HepG2 (cell line): ENCODE measurements around the gene PRR23E. TPM values are rescaled to one million over a fixed set of nuclear protein-coding genes. Genes with fewer than 3 reads are reported as not detected.

ENCODE experiments used
- ATAC-seq: fragments of 200-7000 bp; cut with Tn5 transposase; 3 replicates; pipeline ENCODE4 v1.9.1; 2020; ENCODE audit warnings: mild to moderate bottlenecking, moderate library complexity
- BruUV-seq: library from RNA; stranded (reverse); fragments of 400-500 nt; replicated peaks from 2 replicates; lab custom pipeline; 2021; lab: Mats Ljungman, UMichigan
- CTCF ChIA-PET: fragments of 300-600 bp; formaldehyde crosslinking; extraction: SDS; loops from one replicate; lab custom pipeline; 2021; ENCODE audit warnings: low total read pairs, inconsistent platforms, low intra/inter-chr PET ratio; lab: Yijun Ruan, JAX
- POLR2A ChIA-PET: fragments of 350-600 bp; sonication (Branson Sonifier 250); formaldehyde crosslinking; loops from one replicate; lab custom pipeline; 2020; ENCODE audit warnings: antibody characterized with exemption, inconsistent platforms; lab: Yijun Ruan, JAX
- DNase-seq: peaks from one replicate; pipeline ENCODE4 v3.0.0-alpha.2; 2015; ENCODE audit warnings: low spot score
- FAIRE-seq: peaks from 3 replicates; lab custom pipeline; 2011; peaks lifted over from hg19 to GRCh38; lab: Jason Lieb, UNC
- H2AFZ ChIP-seq: one replicate; pipeline ENCODE4 v1.6.1; 2011; ENCODE audit warnings: low read length, inconsistent platforms
- H3K27ac ChIP-seq: fragments of 300-600 bp; 3 replicates; pipeline ENCODE4 v1.8.0; 2011; ENCODE audit warnings: mixed run types, mild to moderate bottlenecking, mixed read lengths, low read length, inconsistent platforms; ENCODE audit not compliant: insufficient read depth; ENCODE audit errors: extremely low read length
- H3K27me3 ChIP-seq, 2 experiments: fragments of 200-600 bp in 1 of 2; 2 replicates in 1 of 2; 3 replicates in 1 of 2; pipeline versions ENCODE4 v1.6.0 to v1.8.0; 2011; ENCODE audit warnings: low read length in 2 of 2, mild to moderate bottlenecking in 2 of 2, moderate library complexity in 2 of 2, inconsistent platforms in 1 of 2; ENCODE audit not compliant: insufficient read depth in 2 of 2, control insufficient read depth in 1 of 2
- H3K36me3 ChIP-seq, 2 experiments: fragments of 200-600 bp in 1 of 2; replicated peaks in 1 of 2; 2 replicates in 1 of 2; 3 replicates in 1 of 2; pipeline versions ENCODE4 v1.5.1 to v1.8.0; 2011; ENCODE audit warnings: low read length in 2 of 2, inconsistent platforms in 1 of 2; ENCODE audit not compliant: insufficient read depth in 2 of 2, control insufficient read depth in 1 of 2
- H3K4me1 ChIP-seq: 2 replicates; pipeline ENCODE4 v1.5.1; 2012; ENCODE audit warnings: low read length, inconsistent platforms; ENCODE audit not compliant: insufficient read depth
- H3K4me2 ChIP-seq: 2 replicates; pipeline ENCODE4 v1.6.0; 2011; ENCODE audit warnings: low read depth, low read length, inconsistent platforms
- H3K4me3 ChIP-seq, 3 experiments: fragments of 200-600 bp in 1 of 3; sonication (generic), shearing (Covaris generic) in 1 of 3; replicated peaks in 1 of 3; 2 replicates each; pipeline ENCODE4 v1.5.1; 2011 to 2016; ENCODE audit warnings: low read length in 3 of 3, inconsistent platforms in 2 of 3, low read depth in 2 of 3, mild to moderate bottlenecking in 2 of 3, control low read depth in 1 of 3, mixed read lengths in 1 of 3; ENCODE audit not compliant: insufficient read depth in 1 of 3
- H3K79me2 ChIP-seq: one replicate; pipeline ENCODE4 v1.6.1; 2011; ENCODE audit warnings: low read length, inconsistent platforms; ENCODE audit not compliant: insufficient read depth
- H3K9ac ChIP-seq: 2 replicates; pipeline ENCODE4 v1.6.0; 2011; ENCODE audit warnings: mild to moderate bottlenecking, low read depth, low read length, inconsistent platforms; ENCODE audit not compliant: insufficient read depth
- H3K9me3 ChIP-seq: 2 replicates; pipeline ENCODE4 v1.5.1; 2012; ENCODE audit warnings: mild to moderate bottlenecking, low read length
- H4K20me1 ChIP-seq: 2 replicates; pipeline ENCODE4 v1.6.0; 2011; ENCODE audit warnings: inconsistent platforms, mild to moderate bottlenecking, low read length, moderate library complexity; ENCODE audit not compliant: insufficient read depth
- AHR ChIP-seq: IDR thresholded peaks from 2 replicates; pipeline ENCODE4 v1.6.1; 2018; ENCODE audit warnings: missing genetic modification reagents, missing compliant biosample characterization
- ASH2L ChIP-seq: fragments of 300-600, 200-600 bp; sonication (generic); IDR thresholded peaks from 2 replicates; pipeline ENCODE4 v1.7.0; 2017; ENCODE audit warnings: low read depth, mild to moderate bottlenecking, moderate library complexity, mixed read lengths, low read length; ENCODE audit not compliant: insufficient read length
- BCL6 ChIP-seq: IDR thresholded peaks from 2 replicates; pipeline ENCODE4 v1.6.1; 2016; ENCODE audit warnings: missing genetic modification reagents, missing compliant biosample characterization
- DMTF1 ChIP-seq: sonication (generic); formaldehyde crosslinking; IDR thresholded peaks from 2 replicates; pipeline ENCODE4 v1.4.0; 2020; ENCODE audit warnings: mild to moderate bottlenecking, missing genetic modification reagents
- EP300 ChIP-seq, 3 experiments: sonication (generic) in 1 of 3; formaldehyde crosslinking in 1 of 3; IDR thresholded peaks; 2 replicates each; pipeline versions ENCODE4 v1.5.1 to v1.6.1; 2011 to 2020; ENCODE audit warnings: low read depth in 2 of 3, low read length in 2 of 3, borderline replicate concordance in 1 of 3, improper control_type of control experiment in 1 of 3, mild to moderate bottlenecking in 1 of 3, missing genetic modification reagents in 1 of 3, moderate library complexity in 1 of 3
- HDAC6 ChIP-seq: fragments of 200-600 bp; sonication (generic); IDR thresholded peaks from 2 replicates; pipeline ENCODE4 v1.7.0; 2017; ENCODE audit warnings: mild to moderate bottlenecking, antibody characterized with exemption, low read length, low read depth
- HMG20A ChIP-seq: IDR thresholded peaks from 2 replicates; pipeline ENCODE4 v1.6.1; 2016; ENCODE audit warnings: borderline replicate concordance
- ISL2 ChIP-seq: sonication (generic); formaldehyde crosslinking; IDR thresholded peaks from 2 replicates; pipeline ENCODE4 v1.5.0; 2020; ENCODE audit warnings: missing genetic modification reagents
- NCOA2 ChIP-seq: sonication (generic); formaldehyde crosslinking; IDR thresholded peaks from 2 replicates; pipeline ENCODE4 v1.8.0; 2022; ENCODE audit warnings: inconsistent platforms
- PCBP2 ChIP-seq: fragments of 200-400 bp; formaldehyde crosslinking; optimal IDR thresholded peaks from 2 replicates; pipeline ENCODE3; 2018; ENCODE audit warnings: low read length, low read depth; ENCODE audit not compliant: poor library complexity, severe bottlenecking
- TEAD3 ChIP-seq: optimal IDR thresholded peaks from 2 replicates; pipeline ENCODE3; 2016; ENCODE audit warnings: borderline replicate concordance
- ZKSCAN8 ChIP-seq: IDR thresholded peaks from 2 replicates; pipeline ENCODE4 v1.6.1; 2016; ENCODE audit warnings: borderline replicate concordance, missing genetic modification reagents, missing compliant biosample characterization
- ZMYM2 ChIP-seq: sonication (generic); formaldehyde crosslinking; IDR thresholded peaks from 2 replicates; pipeline ENCODE4 v1.8.0; 2022; ENCODE audit warnings: mild to moderate bottlenecking, missing genetic modification reagents
- ZNF460 ChIP-seq: sonication (generic); formaldehyde crosslinking; IDR thresholded peaks from 2 replicates; pipeline ENCODE4 v1.5.1; 2020; ENCODE audit warnings: missing genetic modification reagents, mild to moderate bottlenecking, borderline replicate concordance
- ZNF614 ChIP-seq: IDR thresholded peaks from 2 replicates; pipeline ENCODE4 v1.6.1; 2018; ENCODE audit warnings: missing biosample characterization, missing genetic modification reagents, inconsistent platforms, borderline replicate concordance
- ZSCAN9 ChIP-seq: IDR thresholded peaks from 2 replicates; pipeline ENCODE4 v1.6.1; 2016; ENCODE audit warnings: borderline replicate concordance
- WGBS: methylation state at CpG from one replicate; pipeline ENCODE4 v1.1.6; 2017; ENCODE audit warnings: low lambda C conversion rate; 5-methylcytosine and 5-hydroxymethylcytosine counted together
- in situ Hi-C: cut with HindIII; loops from 2 replicates; pipeline ENCODE4 v1.10.0; 2017; ENCODE audit warnings: low pct_unique_long_range_greater_than_20kb; ENCODE audit not compliant: extremely low pct_ligation_motif_present
- intact Hi-C: fragments of 100-400 bp; cut with micrococcal nuclease; formaldehyde crosslinking; loops from one replicate; pipeline ENCODE4 v1.10.0; 2022; ENCODE audit not compliant: unreplicated experiment
- polyA plus RNA-seq, 8 experiments: library from polyadenylated mRNA; depleted of rRNA in 3 of 8; stranded (reverse) in 7 of 8; unstranded in 1 of 8; fragments of >200 nt; fragmentation: Illumina TruSeq in 4 of 8; extraction: Trizol in 4 of 8; gene quantifications; 2 replicates each; pipeline versions ENCODE4 v1.2.1 to v1.2.3, GENCODE V29; 2011 to 2016; ENCODE audit warnings: low read depth in 4 of 8, missing spikeins in 1 of 8, mixed read lengths in 1 of 8; ENCODE audit not compliant: insufficient read depth in 1 of 8
- total RNA-seq, 5 experiments: library from RNA; depleted of rRNA; stranded (reverse); fragments of >200 nt; fragmentation: Illumina TruSeq; extraction: Trizol; gene quantifications; 2 replicates each; pipeline ENCODE4 v1.2.3, GENCODE V29; 2016; ENCODE audit warnings: low read depth in 1 of 5
- TF ChIP-seq, protein P1 (sequence below): sonication (generic); formaldehyde crosslinking; IDR thresholded peaks from 2 replicates; pipeline ENCODE4 v1.5.0; 2020; ENCODE audit warnings: mild to moderate bottlenecking, missing genetic modification reagents
- TF ChIP-seq, protein P2 (sequence below): fragments of 450-650 bp; IDR thresholded peaks from 2 replicates; pipeline ENCODE4 v1.6.1; 2017

The PRR23E gene
- total and polyA plus RNA-seq, 2 of the 13 experiments (the other 11 are each of a cell fraction or from before 2014, with no cell fraction given) = not detected

DNA sequence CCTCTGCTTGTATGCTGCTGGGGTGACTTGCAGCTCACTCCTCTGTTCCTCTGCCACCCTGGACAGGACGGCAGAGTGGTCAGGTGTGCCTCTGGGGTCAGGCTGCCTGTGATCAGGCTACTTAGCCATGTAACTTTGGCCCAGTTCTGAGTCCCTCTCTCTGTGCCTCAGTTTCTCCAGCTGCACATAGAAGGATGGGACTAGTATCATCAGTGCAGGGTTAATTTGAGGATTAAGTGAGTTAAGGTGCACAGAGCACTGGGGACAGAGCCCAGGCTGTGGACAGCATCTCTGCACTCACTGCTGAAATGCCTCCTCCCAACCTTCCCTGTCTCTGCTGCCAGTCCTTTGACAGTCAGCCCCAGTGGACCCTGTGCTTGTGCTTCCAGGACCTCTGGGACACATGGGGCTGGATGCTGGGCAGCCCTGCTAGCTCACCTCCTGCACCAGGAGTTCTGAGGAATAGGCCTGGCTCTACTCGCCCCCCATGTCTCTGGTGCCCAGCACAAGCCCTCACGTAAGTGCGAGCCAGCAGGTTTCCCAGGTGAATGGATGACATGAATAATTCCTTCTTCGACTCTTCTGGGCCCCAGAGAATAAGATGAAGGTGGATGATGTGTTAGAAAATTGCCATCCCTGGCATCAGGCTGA, 19.3 kb upstream of the PRR23E start (continued):
- no peak for TF ChIP-seq DMTF1 (CRISPR knock-in tag)
- TF ChIP-seq NCOA2 (CRISPR knock-in tag) = no peak
- TF ChIP-seq PCBP2 = no peak
- no peak for TF ChIP-seq ZSCAN9 (CRISPR knock-in tag)

DNA sequence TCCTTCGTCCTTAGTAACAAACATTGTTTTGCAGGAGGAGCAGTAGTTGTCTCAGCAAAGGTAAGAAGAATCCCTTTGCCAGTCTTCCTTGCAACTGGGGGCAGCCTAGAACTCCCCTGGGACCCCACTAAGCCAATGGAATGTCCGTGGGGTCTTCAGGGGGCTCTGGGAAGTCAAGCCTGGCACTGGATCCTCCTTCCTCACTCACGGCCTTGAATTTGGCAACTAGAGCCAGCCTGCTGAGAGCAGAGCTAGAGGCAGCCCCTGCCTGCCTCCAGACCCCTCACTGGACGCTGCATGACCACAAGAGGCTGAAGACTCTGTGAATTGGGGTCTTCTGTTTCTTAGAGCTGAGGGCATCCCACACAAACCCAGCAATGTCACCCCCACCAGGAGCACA, 18.6 kb upstream of the PRR23E start:
- WGBS = 0% methylated on average over 3 of the region's 4 CpGs
- no peak for FAIRE-seq
- no TSS peak for BruUV-seq

More for the DNA sequence above, 18.6 kb upstream of the PRR23E start:
- ATAC-seq (no peak), DNase-seq (no peak)
- no peak overlapping the region for H3K9ac ChIP-seq
- H3K4me3 ChIP-seq = no peak overlapping the region
- no peaks in the 10 kb centered on the region for H3K4me1 ChIP-seq
- in situ Hi-C loops = loop anchor here (5.0 kb wide), 1 partner anchor 422 kb away; no protein-coding TSS in a partner anchor
- no peaks in the 10 kb centered on the region for H3K79me2 ChIP-seq
- TF ChIP-seq HMG20A (CRISPR knock-in tag) (no peak), ZNF614 (CRISPR knock-in tag) (no peak), ZNF460 (no peak), ASH2L (no peak), ZKSCAN8 (CRISPR knock-in tag) (no peak), AHR (no peak), TEAD3 (no peak), BCL6 (no peak), EP300 (IDR thresholded peaks at IDR 0.05; ENCODE audit: low read depth in 2 of 2, low read length in 2 of 2) (no peak), EP300 (CRISPR knock-in tag; IDR thresholded peaks at IDR 0.05; ENCODE audit: borderline replicate concordance) (no peak), HDAC6 (no peak), ISL2 (CRISPR knock-in tag) (no peak), ZMYM2 (no peak)
- TF ChIP-seq, protein P1, sequence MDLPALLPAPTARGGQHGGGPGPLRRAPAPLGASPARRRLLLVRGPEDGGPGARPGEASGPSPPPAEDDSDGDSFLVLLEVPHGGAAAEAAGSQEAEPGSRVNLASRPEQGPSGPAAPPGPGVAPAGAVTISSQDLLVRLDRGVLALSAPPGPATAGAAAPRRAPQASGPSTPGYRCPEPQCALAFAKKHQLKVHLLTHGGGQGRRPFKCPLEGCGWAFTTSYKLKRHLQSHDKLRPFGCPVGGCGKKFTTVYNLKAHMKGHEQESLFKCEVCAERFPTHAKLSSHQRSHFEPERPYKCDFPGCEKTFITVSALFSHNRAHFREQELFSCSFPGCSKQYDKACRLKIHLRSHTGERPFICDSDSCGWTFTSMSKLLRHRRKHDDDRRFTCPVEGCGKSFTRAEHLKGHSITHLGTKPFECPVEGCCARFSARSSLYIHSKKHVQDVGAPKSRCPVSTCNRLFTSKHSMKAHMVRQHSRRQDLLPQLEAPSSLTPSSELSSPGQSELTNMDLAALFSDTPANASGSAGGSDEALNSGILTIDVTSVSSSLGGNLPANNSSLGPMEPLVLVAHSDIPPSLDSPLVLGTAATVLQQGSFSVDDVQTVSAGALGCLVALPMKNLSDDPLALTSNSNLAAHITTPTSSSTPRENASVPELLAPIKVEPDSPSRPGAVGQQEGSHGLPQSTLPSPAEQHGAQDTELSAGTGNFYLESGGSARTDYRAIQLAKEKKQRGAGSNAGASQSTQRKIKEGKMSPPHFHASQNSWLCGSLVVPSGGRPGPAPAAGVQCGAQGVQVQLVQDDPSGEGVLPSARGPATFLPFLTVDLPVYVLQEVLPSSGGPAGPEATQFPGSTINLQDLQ (CRISPR knock-in tag) = no peak
- TF ChIP-seq, protein P2, sequence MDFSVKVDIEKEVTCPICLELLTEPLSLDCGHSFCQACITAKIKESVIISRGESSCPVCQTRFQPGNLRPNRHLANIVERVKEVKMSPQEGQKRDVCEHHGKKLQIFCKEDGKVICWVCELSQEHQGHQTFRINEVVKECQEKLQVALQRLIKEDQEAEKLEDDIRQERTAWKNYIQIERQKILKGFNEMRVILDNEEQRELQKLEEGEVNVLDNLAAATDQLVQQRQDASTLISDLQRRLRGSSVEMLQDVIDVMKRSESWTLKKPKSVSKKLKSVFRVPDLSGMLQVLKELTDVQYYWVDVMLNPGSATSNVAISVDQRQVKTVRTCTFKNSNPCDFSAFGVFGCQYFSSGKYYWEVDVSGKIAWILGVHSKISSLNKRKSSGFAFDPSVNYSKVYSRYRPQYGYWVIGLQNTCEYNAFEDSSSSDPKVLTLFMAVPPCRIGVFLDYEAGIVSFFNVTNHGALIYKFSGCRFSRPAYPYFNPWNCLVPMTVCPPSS = no peak
- intact Hi-C loops = no loop called here
- CTCF ChIA-PET = no interaction called here
- H3K9me3 ChIP-seq = no peaks in the 10 kb centered on the region
- no peak overlapping the region for H3K4me2 ChIP-seq
- POLR2A ChIA-PET = no interaction called here
- H3K27ac ChIP-seq = no peak overlapping the region
- H3K27me3 ChIP-seq = peaks cover 0 to 18% of the 10 kb centered on the region in 2 experiments; a peak in 3 of 5 replicates
- H3K36me3 ChIP-seq = no peaks in the 10 kb centered on the region
- H2AFZ ChIP-seq = no peak overlapping the region
- H4K20me1 ChIP-seq = no peaks in the 10 kb centered on the region
